Measurements from ENCODE around the gene ACER1. TPM values are rescaled to one million over a fixed set of nuclear protein-coding genes. Genes with fewer than 3 reads are reported as not detected.

ACER1 gene
- total and polyA plus RNA-seq, 2 experiments from 2014 or later = not detected

- TF ChIP-seq, protein P1, sequence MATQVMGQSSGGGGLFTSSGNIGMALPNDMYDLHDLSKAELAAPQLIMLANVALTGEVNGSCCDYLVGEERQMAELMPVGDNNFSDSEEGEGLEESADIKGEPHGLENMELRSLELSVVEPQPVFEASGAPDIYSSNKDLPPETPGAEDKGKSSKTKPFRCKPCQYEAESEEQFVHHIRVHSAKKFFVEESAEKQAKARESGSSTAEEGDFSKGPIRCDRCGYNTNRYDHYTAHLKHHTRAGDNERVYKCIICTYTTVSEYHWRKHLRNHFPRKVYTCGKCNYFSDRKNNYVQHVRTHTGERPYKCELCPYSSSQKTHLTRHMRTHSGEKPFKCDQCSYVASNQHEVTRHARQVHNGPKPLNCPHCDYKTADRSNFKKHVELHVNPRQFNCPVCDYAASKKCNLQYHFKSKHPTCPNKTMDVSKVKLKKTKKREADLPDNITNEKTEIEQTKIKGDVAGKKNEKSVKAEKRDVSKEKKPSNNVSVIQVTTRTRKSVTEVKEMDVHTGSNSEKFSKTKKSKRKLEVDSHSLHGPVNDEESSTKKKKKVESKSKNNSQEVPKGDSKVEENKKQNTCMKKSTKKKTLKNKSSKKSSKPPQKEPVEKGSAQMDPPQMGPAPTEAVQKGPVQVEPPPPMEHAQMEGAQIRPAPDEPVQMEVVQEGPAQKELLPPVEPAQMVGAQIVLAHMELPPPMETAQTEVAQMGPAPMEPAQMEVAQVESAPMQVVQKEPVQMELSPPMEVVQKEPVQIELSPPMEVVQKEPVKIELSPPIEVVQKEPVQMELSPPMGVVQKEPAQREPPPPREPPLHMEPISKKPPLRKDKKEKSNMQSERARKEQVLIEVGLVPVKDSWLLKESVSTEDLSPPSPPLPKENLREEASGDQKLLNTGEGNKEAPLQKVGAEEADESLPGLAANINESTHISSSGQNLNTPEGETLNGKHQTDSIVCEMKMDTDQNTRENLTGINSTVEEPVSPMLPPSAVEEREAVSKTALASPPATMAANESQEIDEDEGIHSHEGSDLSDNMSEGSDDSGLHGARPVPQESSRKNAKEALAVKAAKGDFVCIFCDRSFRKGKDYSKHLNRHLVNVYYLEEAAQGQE (IDR thresholded peaks at IDR 0.05; ENCODE audit: unreplicated experiment) = no peak
- TF ChIP-seq ETS1 (IDR thresholded peaks at IDR 0.05) (no peak), ZNF331 (CRISPR knock-in tag; IDR thresholded peaks at IDR 0.05; ENCODE audit: low read depth) (no peak), POLR2AphosphoS5 (IDR thresholded peaks at IDR 0.05; ENCODE audit: low read depth) (no peak)
Observed at GRCh38 chr19:6267552-6268381, 65.6 kb downstream of the ACER1 start (continued).

- ATAC-seq (no peak), DNase-seq (ENCODE audit: low spot score) (no peak)
- Histone ChIP-seq H3K4me2 (no peak overlapping the region; the same call in 1 of the 2 replicates), H3K79me2 (replicated peaks; ENCODE audit: insufficient read depth) (peaks cover 70% of the 10 kb centered on the region), H3F3A (replicated peaks; ENCODE audit: low read depth) (no peaks in the 10 kb centered on the region), H3K27ac (ENCODE audit: low read depth) (0 out of 2 replicates have a peak overlapping the region, but pooled peaks have one; percentile 67), H2AFZ (no peak overlapping the region), H3K9me2 (ENCODE audit: insufficient read depth) (no peaks in the 10 kb centered on the region), H3K4me1 (ENCODE audit: insufficient read depth) (0 out of 2 replicates have a peak, but pooled peaks cover 6% of the 10 kb centered on the region), H3K36me3 (ENCODE audit: insufficient read depth) (peaks cover 9% of the 10 kb centered on the region; the same call in 1 of the 2 replicates), H3K4me3 (no peak overlapping the region), H3K27me3 (ENCODE audit: insufficient read depth) (no peaks in the 10 kb centered on the region), H4K20me1 (replicated peaks; ENCODE audit: insufficient read depth) (peaks cover 14% of the 10 kb centered on the region)
- Mint-ChIP-seq H3K4me3 (no peak overlapping the region), H3K27ac (peak overlapping the region; percentile 83; the same call in 1 of the 2 replicates), H3K27me3 (ENCODE audit: insufficient read depth, low read depth, poor library complexity) (peaks cover 7% of the 10 kb centered on the region), H3K4me1 (peaks cover 11% of the 10 kb centered on the region), H3K36me3 (ENCODE audit: low read depth) (peaks cover 50% of the 10 kb centered on the region), H3K9me3 (no peaks in the 10 kb centered on the region)
- TF ChIP-seq EZH2phosphoT487 (IDR thresholded peaks at IDR 0.05; ENCODE audit: unreplicated experiment) (no peak), ZNF462 (CRISPR knock-in tag; IDR thresholded peaks at IDR 0.05) (no peak), ZNF331 (CRISPR knock-in tag; IDR thresholded peaks at IDR 0.05; ENCODE audit: low read depth) (no peak)
- TF ChIP-seq, protein P2, sequence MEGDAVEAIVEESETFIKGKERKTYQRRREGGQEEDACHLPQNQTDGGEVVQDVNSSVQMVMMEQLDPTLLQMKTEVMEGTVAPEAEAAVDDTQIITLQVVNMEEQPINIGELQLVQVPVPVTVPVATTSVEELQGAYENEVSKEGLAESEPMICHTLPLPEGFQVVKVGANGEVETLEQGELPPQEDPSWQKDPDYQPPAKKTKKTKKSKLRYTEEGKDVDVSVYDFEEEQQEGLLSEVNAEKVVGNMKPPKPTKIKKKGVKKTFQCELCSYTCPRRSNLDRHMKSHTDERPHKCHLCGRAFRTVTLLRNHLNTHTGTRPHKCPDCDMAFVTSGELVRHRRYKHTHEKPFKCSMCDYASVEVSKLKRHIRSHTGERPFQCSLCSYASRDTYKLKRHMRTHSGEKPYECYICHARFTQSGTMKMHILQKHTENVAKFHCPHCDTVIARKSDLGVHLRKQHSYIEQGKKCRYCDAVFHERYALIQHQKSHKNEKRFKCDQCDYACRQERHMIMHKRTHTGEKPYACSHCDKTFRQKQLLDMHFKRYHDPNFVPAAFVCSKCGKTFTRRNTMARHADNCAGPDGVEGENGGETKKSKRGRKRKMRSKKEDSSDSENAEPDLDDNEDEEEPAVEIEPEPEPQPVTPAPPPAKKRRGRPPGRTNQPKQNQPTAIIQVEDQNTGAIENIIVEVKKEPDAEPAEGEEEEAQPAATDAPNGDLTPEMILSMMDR (conservative IDR thresholded peaks at IDR 0.05; ENCODE audit: low read depth in 2 of 2) = no peak
Observed at GRCh38 chr19:6264803-6265202, 68.6 kb downstream of the ACER1 start.
